HG03571 (cell line): ENCODE measurements around the gene KCNJ2.

Experiments used
- ATAC-seq: cut with Tn5 transposase; IDR thresholded peaks from one replicate; pipeline ENCODE4 v1.9.1; 2021; ENCODE audit not compliant: unreplicated experiment

Gene KCNJ2

GRCh38 chr17:70158591-70158990 lies 10.7 kb upstream of the KCNJ2 start:
- ATAC-seq: no peak

GRCh38 chr17:70159980-70160379 lies 9.4 kb upstream of the KCNJ2 start:
- no peak for ATAC-seq

GRCh38 chr17:70161519-70161918 lies 7.8 kb upstream of the KCNJ2 start:
- no peak for ATAC-seq

- ATAC-seq: no peak
Measured at GRCh38 chr17:70165383-70165782, 3.9 kb upstream of the KCNJ2 start.

- no peak for ATAC-seq
Measured at GRCh38 chr17:70166615-70167014, 2.7 kb upstream of the KCNJ2 start.

GRCh38 chr17:70168044-70168976 lies 1.0 kb upstream of the KCNJ2 start:
- peak; percentile 18 for ATAC-seq

GRCh38 chr17:70169709-70170597 lies 621 bp downstream of the KCNJ2 start:
- no peak for ATAC-seq

- no peak for ATAC-seq
Measured at GRCh38 chr17:70171159-70171558, 1.8 kb downstream of the KCNJ2 start.

GRCh38 chr17:70172449-70172848 lies 3.1 kb downstream of the KCNJ2 start:
- ATAC-seq: no peak

GRCh38 chr17:70172923-70173322 lies 3.6 kb downstream of the KCNJ2 start:
- ATAC-seq: no peak

GRCh38 chr17:70173681-70174080 lies 4.3 kb downstream of the KCNJ2 start:
- ATAC-seq: no peak

- no peak for ATAC-seq
Measured at GRCh38 chr17:70181376-70181775, 12.0 kb downstream of the KCNJ2 start.

GRCh38 chr17:70181866-70182265 lies 12.5 kb downstream of the KCNJ2 start:
- no peak for ATAC-seq

GRCh38 chr17:70183508-70183907 lies 14.2 kb downstream of the KCNJ2 start:
- ATAC-seq: no peak

- no peak for ATAC-seq
Measured at GRCh38 chr17:70184207-70184606, 14.9 kb downstream of the KCNJ2 start.

GRCh38 chr17:70184770-70185169 lies 15.4 kb downstream of the KCNJ2 start:
- no peak for ATAC-seq

- ATAC-seq: no peak
Measured at GRCh38 chr17:70185285-70185684, 16.0 kb downstream of the KCNJ2 start.

- no peak for ATAC-seq
Measured at GRCh38 chr17:70187383-70187782, 18.1 kb downstream of the KCNJ2 start.

- ATAC-seq: no peak
Measured at GRCh38 chr17:70190959-70191805, 21.9 kb downstream of the KCNJ2 start.

- ATAC-seq: no peak
Measured at GRCh38 chr17:70195091-70195490, 25.8 kb downstream of the KCNJ2 start.

- no peak for ATAC-seq
Measured at GRCh38 chr17:70201872-70202419, 32.6 kb downstream of the KCNJ2 start.
